ENCODE measurements around the gene CCDC85C. TPM values are rescaled to one million over a fixed set of nuclear protein-coding genes. Genes with fewer than 3 reads are reported as not detected.

Gene CCDC85C
- total RNA-seq, 6 experiments from 2014 or later = 31.3 to 41.4 (median 34.3) TPM

GRCh38 chr14:99468836-99469592 is 135.0 kb downstream of the CCDC85C start:
- no peak for DNase-seq

GRCh38 chr14:99468081-99468480 is 135.9 kb downstream of the CCDC85C start:
- DNase-seq = no peak
- Mint-ChIP-seq H3K36me3 (ENCODE audit: low read depth) (no peaks in the 10 kb centered on the region), H3K27ac (no peak overlapping the region), H3K4me1 (ENCODE audit: low read depth) (peaks cover 27% of the 10 kb centered on the region), H3K4me3 (no peak overlapping the region), H3K27me3 (ENCODE audit: insufficient read depth) (no peaks in the 10 kb centered on the region; the same call in none of the 2 replicates), H3K9me3 (no peaks in the 10 kb centered on the region)
- TF ChIP-seq CTCF (IDR thresholded peaks at IDR 0.05) = no peak

More at GRCh38 chr14:99468836-99469592, 135.0 kb downstream of the CCDC85C start:
- H3K4me1 Mint-ChIP-seq (ENCODE audit: low read depth) = peaks cover 35% of the 10 kb centered on the region
- H3K9me3 Mint-ChIP-seq = no peaks in the 10 kb centered on the region
- H3K27me3 Mint-ChIP-seq (ENCODE audit: insufficient read depth) = no peaks in the 10 kb centered on the region; the same call in none of the 2 replicates
- no peak for TF ChIP-seq CTCF (IDR thresholded peaks at IDR 0.05)
- no peak overlapping the region for H3K27ac Mint-ChIP-seq
- H3K4me3 Mint-ChIP-seq = no peak overlapping the region
- no peaks in the 10 kb centered on the region for H3K36me3 Mint-ChIP-seq (ENCODE audit: low read depth)

- Mint-ChIP-seq H3K4me3 (no peak overlapping the region), H3K9me3 (no peaks in the 10 kb centered on the region), H3K4me1 (ENCODE audit: low read depth) (peaks cover 22% of the 10 kb centered on the region), H3K27me3 (ENCODE audit: insufficient read depth) (no peaks in the 10 kb centered on the region; the same call in 1 of the 2 replicates), H3K27ac (no peak overlapping the region), H3K36me3 (ENCODE audit: low read depth) (peaks cover 3% of the 10 kb centered on the region)
- no peak for DNase-seq
- TF ChIP-seq CTCF (IDR thresholded peaks at IDR 0.05) = no peak
These were observed 136.5 kb downstream of the CCDC85C start for GRCh38 chr14:99467336-99468078.

- Mint-ChIP-seq H3K4me3 (no peak overlapping the region), H3K36me3 (ENCODE audit: low read depth) (peaks cover 10% of the 10 kb centered on the region), H3K4me1 (ENCODE audit: low read depth) (peaks cover 30% of the 10 kb centered on the region), H3K27me3 (ENCODE audit: insufficient read depth) (no peaks in the 10 kb centered on the region; the same call in 1 of the 2 replicates), H3K27ac (no peak overlapping the region), H3K9me3 (no peaks in the 10 kb centered on the region)
- no peak for TF ChIP-seq CTCF (IDR thresholded peaks at IDR 0.05)
- DNase-seq = no peak
These were observed 137.2 kb downstream of the CCDC85C start for GRCh38 chr14:99466758-99467157.

GRCh38 chr14:99465288-99465687 is 138.7 kb downstream of the CCDC85C start:
- no peaks in the 10 kb centered on the region; the same call in 1 of the 2 replicates for H3K27me3 Mint-ChIP-seq (ENCODE audit: insufficient read depth)
- no peak for TF ChIP-seq CTCF (IDR thresholded peaks at IDR 0.05)
- H3K4me3 Mint-ChIP-seq = no peak overlapping the region
- H3K9me3 Mint-ChIP-seq = no peaks in the 10 kb centered on the region
- peaks cover 11% of the 10 kb centered on the region for H3K36me3 Mint-ChIP-seq (ENCODE audit: low read depth)
- no peak overlapping the region for H3K27ac Mint-ChIP-seq
- DNase-seq = no peak
- H3K4me1 Mint-ChIP-seq (ENCODE audit: low read depth) = peaks cover 31% of the 10 kb centered on the region
